Measurements from ENCODE around the gene ERICH2. TPM values are rescaled to one million over a fixed set of nuclear protein-coding genes. Genes with fewer than 3 reads are reported as not detected.

Gene ERICH2
- total and polyA plus RNA-seq, 9 donors: 0.23 to 3.2 (median 1.3) TPM; not detected in 1

DNA sequence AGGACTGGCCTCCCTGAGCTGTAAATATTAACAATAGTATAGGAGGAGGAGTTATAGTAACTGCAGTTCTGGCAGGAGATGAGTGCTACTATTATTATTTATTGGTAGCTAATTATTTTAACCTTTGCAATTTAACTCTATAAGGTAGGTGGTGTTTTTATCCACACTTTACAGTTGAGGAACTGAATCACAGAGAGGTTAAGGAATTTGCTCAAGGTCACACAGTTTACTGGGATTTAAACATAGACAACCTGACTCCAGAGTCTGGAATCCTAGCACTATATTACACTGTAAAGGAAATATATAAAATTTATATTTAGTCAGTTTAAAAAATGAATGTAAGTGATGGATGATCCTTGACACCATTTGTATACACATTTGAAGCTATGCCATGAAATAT lies 2.1 kb downstream of the ERICH2 start:
- H3K4me1 ChIP-seq (ENCODE audit: insufficient read depth): no peaks in the 10 kb centered on the region
- H3K27ac ChIP-seq: no peak overlapping the region
- no peaks in the 10 kb centered on the region for H3K36me3 ChIP-seq
- DNase-seq: no peak
- intact Hi-C loops (cut with DNase I): no loop called here
- no peak overlapping the region for H3K4me3 ChIP-seq
- no peaks in the 10 kb centered on the region for H3K9me3 ChIP-seq
- no peak for TF ChIP-seq POLR2A (IDR thresholded peaks at IDR 0.05)
- H3K27me3 ChIP-seq: no peaks in the 10 kb centered on the region

DNA sequence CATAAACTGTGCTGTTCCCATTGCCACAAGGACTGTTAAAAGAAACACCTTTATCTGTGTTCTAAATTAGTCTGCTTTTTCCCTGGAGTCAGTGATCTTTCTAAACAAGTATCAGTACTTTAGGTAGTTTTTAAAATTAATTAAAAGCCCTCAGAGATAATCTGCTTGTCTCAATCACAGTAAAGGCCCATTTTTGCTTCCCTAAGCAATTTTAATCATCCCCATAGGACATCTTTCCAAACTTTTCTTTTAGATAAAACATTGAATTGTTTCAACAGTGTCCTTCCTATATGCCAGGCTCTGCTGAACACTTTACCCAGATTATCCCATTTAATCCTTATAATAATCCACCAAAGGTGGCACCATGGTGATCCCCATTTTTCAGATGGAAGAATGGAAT lies 3.9 kb downstream of the ERICH2 start:
- Histone ChIP-seq H3K9me3 (no peaks in the 10 kb centered on the region), H3K4me1 (ENCODE audit: insufficient read depth) (no peaks in the 10 kb centered on the region), H3K36me3 (no peaks in the 10 kb centered on the region), H3K4me3 (no peak overlapping the region), H3K27ac (no peak overlapping the region), H3K27me3 (no peaks in the 10 kb centered on the region)
- TF ChIP-seq, protein P1, sequence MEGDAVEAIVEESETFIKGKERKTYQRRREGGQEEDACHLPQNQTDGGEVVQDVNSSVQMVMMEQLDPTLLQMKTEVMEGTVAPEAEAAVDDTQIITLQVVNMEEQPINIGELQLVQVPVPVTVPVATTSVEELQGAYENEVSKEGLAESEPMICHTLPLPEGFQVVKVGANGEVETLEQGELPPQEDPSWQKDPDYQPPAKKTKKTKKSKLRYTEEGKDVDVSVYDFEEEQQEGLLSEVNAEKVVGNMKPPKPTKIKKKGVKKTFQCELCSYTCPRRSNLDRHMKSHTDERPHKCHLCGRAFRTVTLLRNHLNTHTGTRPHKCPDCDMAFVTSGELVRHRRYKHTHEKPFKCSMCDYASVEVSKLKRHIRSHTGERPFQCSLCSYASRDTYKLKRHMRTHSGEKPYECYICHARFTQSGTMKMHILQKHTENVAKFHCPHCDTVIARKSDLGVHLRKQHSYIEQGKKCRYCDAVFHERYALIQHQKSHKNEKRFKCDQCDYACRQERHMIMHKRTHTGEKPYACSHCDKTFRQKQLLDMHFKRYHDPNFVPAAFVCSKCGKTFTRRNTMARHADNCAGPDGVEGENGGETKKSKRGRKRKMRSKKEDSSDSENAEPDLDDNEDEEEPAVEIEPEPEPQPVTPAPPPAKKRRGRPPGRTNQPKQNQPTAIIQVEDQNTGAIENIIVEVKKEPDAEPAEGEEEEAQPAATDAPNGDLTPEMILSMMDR (IDR thresholded peaks at IDR 0.05): no peak
- TF ChIP-seq POLR2A (IDR thresholded peaks at IDR 0.05) (no peak), EP300 (IDR thresholded peaks at IDR 0.05) (no peak)
- no peak for DNase-seq
- intact Hi-C loops (cut with DNase I): no loop called here

DNA sequence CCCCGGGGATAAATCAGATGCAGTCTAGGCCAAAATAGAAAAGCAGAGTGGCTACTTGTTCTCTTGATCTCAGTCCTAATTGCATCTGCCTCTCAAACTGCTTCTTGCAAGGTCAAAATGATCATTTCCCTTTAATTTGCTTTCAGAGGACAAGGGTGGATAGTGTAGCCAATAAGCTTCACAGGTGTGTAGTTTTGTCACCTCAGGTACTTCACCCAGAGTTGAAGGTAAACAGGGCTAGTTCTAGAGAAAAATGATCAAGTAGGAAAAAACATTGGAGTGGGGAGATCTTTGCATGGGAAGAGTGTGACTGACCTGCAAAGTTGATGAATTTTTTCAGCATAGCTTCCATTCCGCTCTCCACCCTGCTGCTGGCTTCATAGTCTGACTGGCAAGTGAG lies 8.7 kb downstream of the ERICH2 start:
- Histone ChIP-seq H3K27ac (no peak overlapping the region), H3K9me3 (no peaks in the 10 kb centered on the region), H3K4me1 (ENCODE audit: insufficient read depth) (no peaks in the 10 kb centered on the region), H3K27me3 (no peaks in the 10 kb centered on the region), H3K4me3 (no peak overlapping the region), H3K36me3 (no peaks in the 10 kb centered on the region)
- intact Hi-C loops (cut with DNase I): no loop called here
- no peak for DNase-seq
- 32 to 64% (median 40%) methylated on average over 2 of the region's 2 CpGs for WGBS, 3 donors
- no peak for TF ChIP-seq EP300 (IDR thresholded peaks at IDR 0.05)
- TF ChIP-seq, protein P1 (IDR thresholded peaks at IDR 0.05): no peak
- TF ChIP-seq POLR2A (IDR thresholded peaks at IDR 0.05): no peak

DNA sequence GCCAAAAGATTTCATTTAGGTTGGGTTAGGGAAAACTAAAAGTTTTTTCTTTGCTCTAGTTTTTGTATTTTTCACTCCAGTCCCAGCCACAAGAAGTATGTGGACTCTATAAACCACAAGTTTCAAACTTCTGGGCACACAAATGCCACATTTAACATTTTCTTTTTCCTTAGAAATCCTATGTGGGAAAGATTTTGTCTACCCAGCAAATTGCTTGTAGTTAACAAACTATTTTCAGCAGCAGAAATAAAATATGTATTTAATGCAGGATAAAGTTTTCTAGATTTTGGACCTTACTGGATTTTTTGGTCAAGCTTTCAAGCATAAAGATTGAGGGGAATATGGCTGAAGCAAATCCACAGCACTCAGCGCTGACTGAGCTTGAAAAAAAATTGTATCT lies 9.1 kb downstream of the ERICH2 start:
- Histone ChIP-seq H3K9me3 (no peaks in the 10 kb centered on the region), H3K4me1 (ENCODE audit: insufficient read depth) (no peaks in the 10 kb centered on the region), H3K36me3 (no peaks in the 10 kb centered on the region), H3K27me3 (no peaks in the 10 kb centered on the region), H3K4me3 (no peak overlapping the region), H3K27ac (no peak overlapping the region)
- TF ChIP-seq, protein P1 (IDR thresholded peaks at IDR 0.05): no peak
- TF ChIP-seq EP300 (IDR thresholded peaks at IDR 0.05) (no peak), POLR2A (IDR thresholded peaks at IDR 0.05) (no peak)
- intact Hi-C loops (cut with DNase I): no loop called here
- DNase-seq: no peak
- 94 to 97% (median 96%) methylated on average over 1 of the region's 1 CpG for WGBS, 3 donors

DNA sequence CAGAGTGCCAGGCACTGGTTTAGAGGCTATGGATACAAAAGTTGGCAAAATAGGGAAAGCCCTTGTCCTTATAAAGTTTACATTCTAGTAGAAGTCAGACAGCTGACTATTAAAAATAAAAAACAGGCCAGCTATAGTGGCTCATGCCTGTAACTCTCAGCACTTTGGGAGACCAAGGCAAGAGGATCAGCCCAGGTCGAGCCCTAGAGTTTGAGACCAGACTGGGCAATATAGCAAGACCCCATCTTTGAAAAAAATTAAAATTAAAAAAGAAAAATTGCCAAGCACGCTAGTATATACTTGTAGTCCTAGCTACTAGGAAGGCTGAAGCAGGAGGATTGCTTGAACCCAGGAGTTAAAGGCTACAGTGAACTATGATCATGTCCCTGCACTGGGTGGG lies 12.5 kb downstream of the ERICH2 start:
- WGBS, 3 donors: 86 to 93% (median 88%) methylated on average over 2 of the region's 2 CpGs
- Histone ChIP-seq H3K27ac (no peak overlapping the region), H3K36me3 (no peaks in the 10 kb centered on the region), H3K27me3 (no peaks in the 10 kb centered on the region), H3K4me1 (ENCODE audit: insufficient read depth) (no peaks in the 10 kb centered on the region), H3K9me3 (no peaks in the 10 kb centered on the region), H3K4me3 (no peak overlapping the region)
- no peak for DNase-seq
- intact Hi-C loops (cut with DNase I): no loop called here
- TF ChIP-seq EP300 (IDR thresholded peaks at IDR 0.05) (no peak), POLR2A (IDR thresholded peaks at IDR 0.05) (no peak)
- TF ChIP-seq, protein P1 (IDR thresholded peaks at IDR 0.05): no peak

Measured in ovary (tissue), 9 donors.